Natural killer cell (primary cell): ENCODE measurements around the gene JPH4. TPM values are rescaled to one million over a fixed set of nuclear protein-coding genes. Genes with fewer than 3 reads are reported as not detected.
A peak's percentile ranks its signal among the peaks of the same experiment; 100 is the strongest.

ENCODE experiments used
- ATAC-seq, 3 donors: fragments of 150-1000 bp in 2 of 3; fragments of 200-7000 bp in 1 of 3; cut with Tn5 transposase; 1 replicate in 1 of 3; 2 replicates in 2 of 3; pipeline ENCODE4 v1.10.0; 2021; ENCODE audit warnings: mild to moderate bottlenecking in 2 of 3, moderate library complexity in 2 of 3
- DNase-seq, 2 donors: peaks; one replicate each; pipeline versions ENCODE4 v3.0.0 to v3.0.0-alpha.2; 2013 to 2021; ENCODE audit warnings: mixed read lengths in 1 of 2
- H3K27ac ChIP-seq: one replicate; pipeline ENCODE4 v1.5.1; 2013; ENCODE audit warnings: mild to moderate bottlenecking, low read length
- H3K27me3 ChIP-seq: one replicate; pipeline ENCODE4 v1.6.1; 2013; ENCODE audit warnings: low read length; ENCODE audit not compliant: control insufficient read depth, insufficient read depth
- H3K36me3 ChIP-seq: one replicate; pipeline ENCODE4 v1.6.1; 2013; ENCODE audit warnings: low read length; ENCODE audit not compliant: control insufficient read depth, insufficient read depth
- H3K4me1 ChIP-seq: one replicate; pipeline ENCODE4 v1.6.1; 2013; ENCODE audit warnings: low read length; ENCODE audit not compliant: control insufficient read depth, insufficient read depth
- H3K4me3 ChIP-seq: one replicate; pipeline ENCODE4 v1.5.1; 2013; ENCODE audit warnings: low read length
- H3K9me3 ChIP-seq: one replicate; pipeline ENCODE4 v1.6.1; 2013; ENCODE audit warnings: low read length; ENCODE audit not compliant: control insufficient read depth, insufficient read depth
- H3K27ac Mint-ChIP-seq, 2 donors: one replicate each; pipeline ENCODE4 v1.8.0; 2022; ENCODE audit warnings: mild to moderate bottlenecking in 2 of 2, mixed read lengths in 2 of 2, moderate library complexity in 1 of 2
- H3K27me3 Mint-ChIP-seq, 2 donors: one replicate each; pipeline ENCODE4 v1.8.0; 2022; ENCODE audit warnings: low read depth in 2 of 2, mixed read lengths in 2 of 2
- H3K36me3 Mint-ChIP-seq: one replicate; pipeline ENCODE4 v1.8.0; 2022; ENCODE audit warnings: mixed read lengths
- H3K4me1 Mint-ChIP-seq, 2 donors: one replicate each; pipeline ENCODE4 v1.8.0; 2022; ENCODE audit warnings: mixed read lengths in 2 of 2
- H3K4me3 Mint-ChIP-seq: one replicate; pipeline ENCODE4 v1.8.0; 2022; ENCODE audit warnings: mild to moderate bottlenecking, moderate library complexity, mixed read lengths
- H3K9me3 Mint-ChIP-seq, 2 donors: one replicate each; pipeline ENCODE4 v1.8.0; 2022; ENCODE audit warnings: mixed read lengths in 2 of 2
- CTCF ChIP-seq: fragments of 200-600 bp; IDR thresholded peaks from one replicate; pipeline ENCODE4 v1.8.0; 2022; ENCODE audit warnings: antibody characterized with exemption
- WGBS: methylation state at CpG from one replicate; pipeline ENCODE4 v1.1.7; 2013; ENCODE audit warnings: missing lambda C conversion rate; ENCODE audit not compliant: insufficient coverage; 5-methylcytosine and 5-hydroxymethylcytosine counted together
- intact Hi-C: fragments of 100-400 bp; cut with micrococcal nuclease; formaldehyde crosslinking; loops from one replicate; pipeline ENCODE4 v1.14.2; 2022
- total RNA-seq, 4 donors: library from RNA; stranded (reverse); fragments of 120-200 nt in 1 of 4; gene quantifications; one replicate each; pipeline versions ENCODE4 v1.2.3 to v1.2.4, GENCODE V29; 2013 to 2022

JPH4 gene
- total RNA-seq, 3 donors from 2014 or later (not counting 1 experiment from before 2014, with no cell fraction given), result 0.25 TPM; not detected in 2

GRCh38 chr14:23535943-23536342 is 42.6 kb downstream of the JPH4 start:
- intact Hi-C loops, result no loop called here
- H3K4me1 Mint-ChIP-seq, result no peaks in the 10 kb centered on the region
- WGBS, result 94% methylated on average over 4 of the region's 4 CpGs
- Histone ChIP-seq H3K27me3 (no peaks in the 10 kb centered on the region), H3K4me3 (no peak overlapping the region), H3K36me3 (no peaks in the 10 kb centered on the region), H3K4me1 (no peaks in the 10 kb centered on the region), H3K9me3 (no peaks in the 10 kb centered on the region), H3K27ac (no peak overlapping the region)
- no peaks in the 10 kb centered on the region for H3K9me3 Mint-ChIP-seq
- H3K27ac Mint-ChIP-seq, result no peak overlapping the region
- no peaks in the 10 kb centered on the region for H3K27me3 Mint-ChIP-seq
- no peak for TF ChIP-seq CTCF
- no peak for DNase-seq
- no peaks in the 10 kb centered on the region for H3K36me3 Mint-ChIP-seq
- no peak overlapping the region for H3K4me3 Mint-ChIP-seq
- ATAC-seq, result no peak

- Histone ChIP-seq H3K9me3 (no peaks in the 10 kb centered on the region), H3K4me3 (no peak overlapping the region), H3K36me3 (no peaks in the 10 kb centered on the region), H3K27ac (no peak overlapping the region), H3K4me1 (no peaks in the 10 kb centered on the region), H3K27me3 (no peaks in the 10 kb centered on the region)
- no peaks in the 10 kb centered on the region for H3K27me3 Mint-ChIP-seq
- H3K4me3 Mint-ChIP-seq, result no peak overlapping the region
- no peak overlapping the region for H3K27ac Mint-ChIP-seq
- TF ChIP-seq CTCF, result no peak
- intact Hi-C loops, result no loop called here
- ATAC-seq, result no peak
- no peaks in the 10 kb centered on the region for H3K9me3 Mint-ChIP-seq
- 89% methylated on average over 16 of the region's 16 CpGs for WGBS
- no peak for DNase-seq
- H3K36me3 Mint-ChIP-seq, result no peaks in the 10 kb centered on the region
- H3K4me1 Mint-ChIP-seq, result no peaks in the 10 kb centered on the region
Observed at GRCh38 chr14:23533652-23534435, 44.7 kb downstream of the JPH4 start.

DNA sequence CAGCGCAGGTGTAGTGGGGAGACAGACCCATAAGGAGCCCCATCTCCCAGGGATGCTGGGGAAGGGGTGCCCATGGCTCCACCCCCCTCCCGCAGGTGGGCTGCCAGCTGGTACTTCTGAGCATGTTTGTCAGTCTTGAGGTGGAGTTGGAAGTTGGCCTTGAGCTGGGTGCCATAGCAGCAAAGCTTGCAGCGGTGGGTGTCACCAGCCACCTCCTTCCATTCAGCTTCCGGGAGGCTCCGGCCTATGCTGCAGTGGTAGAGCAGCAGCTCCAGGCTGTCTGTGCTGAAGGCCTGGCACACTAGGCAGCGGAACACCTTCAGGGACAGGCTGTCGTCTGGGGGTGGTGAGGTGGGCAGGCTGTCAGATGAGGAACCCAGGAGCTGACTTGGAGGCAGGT is 45.9 kb downstream of the JPH4 start:
- WGBS, result 95% methylated on average over 7 of the region's 7 CpGs
- Mint-ChIP-seq H3K27ac (no peak overlapping the region), H3K4me1 (no peaks in the 10 kb centered on the region), H3K27me3 (peaks cover 0 to 2% of the 10 kb centered on the region in 2 donors), H3K36me3 (no peaks in the 10 kb centered on the region), H3K9me3 (no peaks in the 10 kb centered on the region), H3K4me3 (no peak overlapping the region)
- no peak overlapping the region for H3K4me3 ChIP-seq
- TF ChIP-seq CTCF, result no peak
- ATAC-seq (no peak), DNase-seq (no peak)
- no peaks in the 10 kb centered on the region for H3K9me3 ChIP-seq
- no peaks in the 10 kb centered on the region for H3K4me1 ChIP-seq
- H3K27ac ChIP-seq, result no peak overlapping the region
- intact Hi-C loops, result no loop called here
- no peaks in the 10 kb centered on the region for H3K27me3 ChIP-seq
- no peaks in the 10 kb centered on the region for H3K36me3 ChIP-seq

- no peaks in the 10 kb centered on the region for H3K36me3 Mint-ChIP-seq
- no peak overlapping the region for H3K4me3 Mint-ChIP-seq
- H3K4me1 Mint-ChIP-seq, result no peaks in the 10 kb centered on the region
- TF ChIP-seq CTCF, result no peak
- H3K27me3 Mint-ChIP-seq, result peaks cover 0 to 2% of the 10 kb centered on the region in 2 donors
- H3K9me3 ChIP-seq, result no peaks in the 10 kb centered on the region
- H3K9me3 Mint-ChIP-seq, result no peaks in the 10 kb centered on the region
- ATAC-seq (no peak), DNase-seq (no peak)
- H3K4me3 ChIP-seq, result no peak overlapping the region
- intact Hi-C loops, result no loop called here
- H3K27ac ChIP-seq, result no peak overlapping the region
- no peaks in the 10 kb centered on the region for H3K4me1 ChIP-seq
- no peaks in the 10 kb centered on the region for H3K36me3 ChIP-seq
- 91% methylated on average over 12 of the region's 12 CpGs for WGBS
- H3K27ac Mint-ChIP-seq, result peak overlapping the region in 1 of 2 donors; percentile 44
- H3K27me3 ChIP-seq, result no peaks in the 10 kb centered on the region
Observed at GRCh38 chr14:23531391-23531790, 47.2 kb downstream of the JPH4 start.
